Measurements from ENCODE around the gene MAP3K15.

MAP3K15 gene

GRCh38 chrX:19514791-19515614, at the start of gene MAP3K15:
MAP3K15 (minus strand) TSS chrX:19515508; CDS start chrX:19515261, 247 bp downstream.
- no peak for DNase-seq (ENCODE audit: low read depth)

GRCh38 chrX:19564606-19565005, 49.3 kb upstream of the MAP3K15 start:
- DNase-seq (ENCODE audit: low read depth) = no peak

GRCh38 chrX:19563746-19564145, 48.4 kb upstream of the MAP3K15 start:
- no peak for DNase-seq (ENCODE audit: low read depth)

- no peak for DNase-seq (ENCODE audit: low read depth)
Observed at GRCh38 chrX:19563327-19563726, 48.0 kb upstream of the MAP3K15 start.

GRCh38 chrX:19560611-19561010, 45.3 kb upstream of the MAP3K15 start:
- DNase-seq (ENCODE audit: low read depth) = no peak

- DNase-seq (ENCODE audit: low read depth) = no peak
Observed at GRCh38 chrX:19557822-19558221, 42.5 kb upstream of the MAP3K15 start.

- DNase-seq (ENCODE audit: low read depth) = no peak
Observed at GRCh38 chrX:19556202-19556601, 40.9 kb upstream of the MAP3K15 start.

GRCh38 chrX:19555683-19556082, 40.4 kb upstream of the MAP3K15 start:
- no peak for DNase-seq (ENCODE audit: low read depth)

GRCh38 chrX:19555236-19555635, 39.9 kb upstream of the MAP3K15 start:
- DNase-seq (ENCODE audit: low read depth) = no peak

GRCh38 chrX:19554786-19555185, 39.5 kb upstream of the MAP3K15 start:
- DNase-seq (ENCODE audit: low read depth) = no peak

- no peak for DNase-seq (ENCODE audit: low read depth)
Observed at GRCh38 chrX:19552793-19553192, 37.5 kb upstream of the MAP3K15 start.

GRCh38 chrX:19549838-19550237, 34.5 kb upstream of the MAP3K15 start:
- no peak for DNase-seq (ENCODE audit: low read depth)

- DNase-seq (ENCODE audit: low read depth) = no peak
Observed at GRCh38 chrX:19548934-19549333, 33.6 kb upstream of the MAP3K15 start.

- no peak for DNase-seq (ENCODE audit: low read depth)
Observed at GRCh38 chrX:19548279-19548678, 33.0 kb upstream of the MAP3K15 start.

GRCh38 chrX:19545651-19546050, 30.3 kb upstream of the MAP3K15 start:
- no peak for DNase-seq (ENCODE audit: low read depth)

- no peak for DNase-seq (ENCODE audit: low read depth)
Observed at GRCh38 chrX:19544693-19545305, 29.5 kb upstream of the MAP3K15 start.

GRCh38 chrX:19543951-19544381, 28.7 kb upstream of the MAP3K15 start:
- DNase-seq (ENCODE audit: low read depth) = no peak

- DNase-seq (ENCODE audit: low read depth) = no peak
Observed at GRCh38 chrX:19543020-19543715, 27.9 kb upstream of the MAP3K15 start.

- no peak for DNase-seq (ENCODE audit: low read depth)
Observed at GRCh38 chrX:19541931-19542330, 26.6 kb upstream of the MAP3K15 start.

- no peak for DNase-seq (ENCODE audit: low read depth)
Observed at GRCh38 chrX:19541196-19541595, 25.9 kb upstream of the MAP3K15 start.

- no peak for DNase-seq (ENCODE audit: low read depth)
Observed at GRCh38 chrX:19540076-19540475, 24.8 kb upstream of the MAP3K15 start.

GRCh38 chrX:19539665-19540064, 24.4 kb upstream of the MAP3K15 start:
- no peak for DNase-seq (ENCODE audit: low read depth)

GRCh38 chrX:19535476-19535875, 20.2 kb upstream of the MAP3K15 start:
- DNase-seq (ENCODE audit: low read depth) = no peak
